Neural crest cell (in vitro differentiated cells): Measurements from ENCODE around the gene IGFBP2. TPM values are rescaled to one million over a fixed set of nuclear protein-coding genes. Genes with fewer than 3 reads are reported as not detected.

Source experiments
- DNase-seq: peaks from one replicate; pipeline ENCODE4 v3.0.0; 2021; ENCODE audit warnings: low read depth, mixed read lengths, low spot score
- H3K27ac Mint-ChIP-seq: one replicate; pipeline ENCODE4 v1.8.0; 2021; ENCODE audit warnings: mild to moderate bottlenecking, mixed read lengths; ENCODE audit not compliant: unreplicated experiment
- H3K27me3 Mint-ChIP-seq: 2 replicates; pipeline ENCODE4 v1.8.0; 2021; ENCODE audit warnings: low read depth, mild to moderate bottlenecking, mixed read lengths
- H3K36me3 Mint-ChIP-seq: 2 replicates; pipeline ENCODE4 v1.8.0; 2021; ENCODE audit warnings: low read depth, mild to moderate bottlenecking, mixed read lengths
- H3K4me1 Mint-ChIP-seq: 2 replicates; pipeline ENCODE4 v1.8.0; 2021; ENCODE audit warnings: mixed read lengths
- H3K4me3 Mint-ChIP-seq: one replicate; pipeline ENCODE4 v1.8.0; 2021; ENCODE audit warnings: mild to moderate bottlenecking, mixed read lengths
- H3K9me3 Mint-ChIP-seq: 2 replicates; pipeline ENCODE4 v1.8.0; 2021; ENCODE audit warnings: mixed read lengths
- total RNA-seq: library from RNA; stranded (reverse); gene quantifications from 2 replicates; pipeline ENCODE4 v1.2.1, GENCODE V29; 2021
- TF ChIP-seq, protein P1 (sequence below): fragments of 200-600 bp; sonication (generic); conservative IDR thresholded peaks from 2 replicates; pipeline ENCODE4 v1.5.0; 2021; ENCODE audit warnings: antibody characterized with exemption, mild to moderate bottlenecking

The IGFBP2 gene
- total RNA-seq, 1 donor from 2014 or later, result 366 TPM

DNA sequence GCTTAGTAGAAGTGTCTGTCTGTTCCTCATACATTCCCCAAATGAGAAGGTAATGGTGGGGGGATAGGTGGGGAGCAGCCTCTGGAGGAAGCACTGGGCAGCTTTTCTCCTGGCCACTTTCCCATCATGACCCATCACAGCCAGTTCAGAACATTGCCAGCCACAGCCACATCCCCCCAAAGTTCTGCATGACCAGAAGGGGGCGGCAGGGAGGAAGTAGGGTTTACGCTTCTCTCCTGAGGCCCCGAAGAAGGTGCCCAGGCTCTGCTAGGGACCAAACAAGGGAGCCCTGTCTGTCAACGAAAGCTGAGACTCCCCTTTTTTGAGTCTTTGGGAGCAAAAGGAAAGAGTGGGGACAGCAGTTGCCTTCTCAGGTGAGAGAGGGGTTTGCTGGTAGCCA lies 54.4 kb downstream of the IGFBP2 start:
- H3K4me3 Mint-ChIP-seq, result no peak overlapping the region
- H3K27me3 Mint-ChIP-seq, result no peaks in the 10 kb centered on the region
- H3K4me1 Mint-ChIP-seq, result peaks cover 60% of the 10 kb centered on the region
- no peaks in the 10 kb centered on the region for H3K9me3 Mint-ChIP-seq
- no peak for DNase-seq
- no peak overlapping the region for H3K27ac Mint-ChIP-seq
- H3K36me3 Mint-ChIP-seq, result peaks cover 3% of the 10 kb centered on the region
- TF ChIP-seq, protein P1, sequence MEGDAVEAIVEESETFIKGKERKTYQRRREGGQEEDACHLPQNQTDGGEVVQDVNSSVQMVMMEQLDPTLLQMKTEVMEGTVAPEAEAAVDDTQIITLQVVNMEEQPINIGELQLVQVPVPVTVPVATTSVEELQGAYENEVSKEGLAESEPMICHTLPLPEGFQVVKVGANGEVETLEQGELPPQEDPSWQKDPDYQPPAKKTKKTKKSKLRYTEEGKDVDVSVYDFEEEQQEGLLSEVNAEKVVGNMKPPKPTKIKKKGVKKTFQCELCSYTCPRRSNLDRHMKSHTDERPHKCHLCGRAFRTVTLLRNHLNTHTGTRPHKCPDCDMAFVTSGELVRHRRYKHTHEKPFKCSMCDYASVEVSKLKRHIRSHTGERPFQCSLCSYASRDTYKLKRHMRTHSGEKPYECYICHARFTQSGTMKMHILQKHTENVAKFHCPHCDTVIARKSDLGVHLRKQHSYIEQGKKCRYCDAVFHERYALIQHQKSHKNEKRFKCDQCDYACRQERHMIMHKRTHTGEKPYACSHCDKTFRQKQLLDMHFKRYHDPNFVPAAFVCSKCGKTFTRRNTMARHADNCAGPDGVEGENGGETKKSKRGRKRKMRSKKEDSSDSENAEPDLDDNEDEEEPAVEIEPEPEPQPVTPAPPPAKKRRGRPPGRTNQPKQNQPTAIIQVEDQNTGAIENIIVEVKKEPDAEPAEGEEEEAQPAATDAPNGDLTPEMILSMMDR, result peak; percentile 49

DNA sequence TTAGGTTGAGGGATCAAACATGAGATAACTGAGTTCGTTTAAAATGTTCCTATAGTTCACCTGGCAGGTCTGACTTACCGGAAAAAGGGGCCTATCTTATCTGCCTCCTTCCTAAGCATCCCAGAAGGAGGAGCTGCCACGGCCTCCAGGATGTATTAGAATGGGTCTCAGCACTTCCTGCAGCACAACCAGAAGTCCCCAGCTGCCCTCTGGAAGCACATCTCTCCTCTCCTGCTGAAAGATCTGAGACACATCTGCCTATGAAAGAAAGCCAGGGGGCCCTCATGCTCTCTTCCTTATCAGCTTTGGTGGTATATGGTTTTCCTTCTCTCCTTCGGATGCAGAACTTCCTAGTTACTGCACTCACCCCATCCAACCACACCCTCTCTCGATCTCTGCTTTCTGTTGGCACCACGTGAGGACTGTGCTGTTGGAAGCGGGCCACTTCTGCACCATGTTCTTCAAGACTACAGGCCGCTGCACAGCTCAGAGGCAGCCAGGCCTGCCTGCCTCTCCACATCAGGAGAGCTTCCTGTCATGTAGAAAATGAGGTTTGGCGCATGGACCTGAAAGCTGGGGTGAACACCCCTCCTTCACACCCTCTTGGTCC lies 55.6 kb downstream of the IGFBP2 start:
- Mint-ChIP-seq H3K36me3 (peaks cover 3% of the 10 kb centered on the region), H3K27ac (no peak overlapping the region), H3K4me1 (peaks cover 62% of the 10 kb centered on the region), H3K9me3 (no peaks in the 10 kb centered on the region), H3K27me3 (no peaks in the 10 kb centered on the region), H3K4me3 (peak overlapping the region; percentile 82)
- DNase-seq, result no peak
- TF ChIP-seq, protein P1, result no peak

DNA sequence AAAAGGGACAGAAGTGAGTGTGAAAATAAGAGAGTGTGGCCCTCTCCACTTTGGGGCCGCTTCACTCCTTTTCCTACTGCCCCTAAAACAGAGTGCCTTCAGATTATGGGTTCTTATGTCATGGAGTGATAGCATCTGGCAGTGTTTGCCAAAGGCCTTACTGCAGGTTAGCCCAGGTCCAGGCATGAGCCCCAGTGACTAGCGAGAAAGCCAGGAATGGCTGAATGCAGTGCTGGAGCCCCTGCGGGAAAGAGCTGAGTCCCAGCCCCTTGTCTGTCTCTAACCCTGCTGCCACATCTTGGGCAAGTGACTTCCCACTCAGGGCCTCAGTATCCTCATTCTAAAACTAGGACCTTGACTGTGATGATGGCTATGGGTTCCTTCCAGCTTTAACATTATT lies 56.2 kb downstream of the IGFBP2 start:
- DNase-seq, result no peak
- no peaks in the 10 kb centered on the region for H3K27me3 Mint-ChIP-seq
- H3K27ac Mint-ChIP-seq, result no peak overlapping the region
- TF ChIP-seq, protein P1, result no peak
- H3K4me3 Mint-ChIP-seq, result peak overlapping the region; percentile 82
- no peaks in the 10 kb centered on the region for H3K9me3 Mint-ChIP-seq
- peaks cover 3% of the 10 kb centered on the region for H3K36me3 Mint-ChIP-seq
- peaks cover 57% of the 10 kb centered on the region for H3K4me1 Mint-ChIP-seq

DNA sequence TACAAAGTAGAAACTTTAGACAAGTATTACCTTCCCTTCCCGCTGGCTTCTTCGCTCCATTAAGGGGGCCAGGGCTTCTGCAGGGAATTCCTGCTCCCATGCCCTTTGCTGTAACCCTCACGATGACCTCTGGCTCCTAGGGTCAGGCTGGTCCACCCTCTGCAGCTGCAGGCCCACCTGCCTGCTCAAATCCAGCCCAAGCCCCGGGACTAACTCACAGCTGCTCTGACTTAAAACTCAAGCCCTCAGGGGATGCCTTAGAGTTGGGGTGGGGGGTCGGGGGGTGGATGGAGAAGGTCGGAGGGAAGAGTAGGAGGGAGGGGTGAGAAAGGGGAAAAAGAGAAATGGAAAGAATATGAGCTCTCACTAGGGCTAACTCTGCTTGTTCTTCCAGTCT lies 57.2 kb downstream of the IGFBP2 start:
- no peak for DNase-seq
- Mint-ChIP-seq H3K36me3 (peaks cover 3% of the 10 kb centered on the region), H3K9me3 (no peaks in the 10 kb centered on the region), H3K27ac (peak overlapping the region; percentile 79), H3K4me1 (peaks cover 55% of the 10 kb centered on the region), H3K4me3 (peak overlapping the region; percentile 80), H3K27me3 (no peaks in the 10 kb centered on the region)
- TF ChIP-seq, protein P1, result no peak

DNA sequence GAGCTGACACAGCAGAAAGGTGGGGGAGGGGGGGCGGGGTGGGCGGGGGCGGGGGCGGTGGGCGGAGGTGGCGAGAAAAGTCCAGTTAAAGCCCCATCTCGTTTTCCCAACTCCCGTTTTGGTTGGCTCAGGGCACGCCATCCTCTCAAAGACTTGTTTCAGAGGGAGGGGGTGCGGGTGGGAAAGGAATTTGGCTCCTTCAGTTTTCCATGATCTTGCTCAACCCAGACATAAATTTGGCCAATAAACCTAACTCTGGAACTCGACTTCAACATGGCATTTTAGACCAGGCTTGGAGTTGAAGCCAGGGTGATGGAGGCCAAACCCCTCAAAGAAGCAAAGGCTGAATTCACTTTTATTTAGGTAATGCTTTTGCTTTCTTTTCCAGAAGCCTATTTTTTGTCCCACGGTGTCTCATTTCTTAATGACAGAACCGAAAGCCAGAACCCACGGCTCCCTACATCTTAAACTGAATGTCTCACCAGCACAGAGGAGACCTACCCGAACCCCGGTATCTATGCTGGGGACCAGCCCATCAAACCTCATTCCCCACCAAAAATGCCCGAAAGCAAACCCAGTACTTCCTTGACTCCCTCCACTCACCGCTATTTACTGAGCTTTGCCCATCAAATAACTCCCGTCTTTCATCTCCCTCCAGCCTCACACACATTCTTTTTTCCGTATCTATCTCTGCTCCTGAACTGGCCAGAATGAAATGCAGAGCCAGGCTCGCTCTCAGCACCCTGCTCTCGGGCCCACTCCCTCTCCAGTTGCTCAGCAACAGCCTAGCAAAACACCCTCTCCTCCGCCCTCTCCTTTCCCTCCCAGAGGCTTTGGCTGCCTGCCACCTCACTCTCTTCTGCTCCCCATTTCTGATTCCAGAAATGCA lies 57.9 kb downstream of the IGFBP2 start:
- H3K27me3 Mint-ChIP-seq, result no peaks in the 10 kb centered on the region
- no peaks in the 10 kb centered on the region for H3K9me3 Mint-ChIP-seq
- DNase-seq, result peak; percentile 54
- peak overlapping the region; percentile 90 for H3K27ac Mint-ChIP-seq
- TF ChIP-seq, protein P1, result no peak
- H3K36me3 Mint-ChIP-seq, result no peaks in the 10 kb centered on the region
- H3K4me1 Mint-ChIP-seq, result peaks cover 51% of the 10 kb centered on the region
- H3K4me3 Mint-ChIP-seq, result peak overlapping the region; percentile 80
